Suprapubic skin (tissue), 4 donors: ENCODE data around the gene SLTM.

Experiments
- CTCF ChIP-seq, 2 donors: fragments of 200-600 bp in 1 of 2; fragments of 450-650 bp in 1 of 2; sonication (generic) in 1 of 2; IDR thresholded peaks; one replicate each; pipeline ENCODE4 v1.5.1; 2016 to 2019; ENCODE audit warnings: antibody characterized with exemption in 2 of 2, mild to moderate bottlenecking in 1 of 2, moderate library complexity in 1 of 2
- EP300 ChIP-seq: sonication (generic); formaldehyde crosslinking; IDR thresholded peaks from one replicate; pipeline ENCODE4 v1.6.1; 2017; ENCODE audit warnings: antibody characterized with exemption
- POLR2AphosphoS5 ChIP-seq, 3 donors: sonication (generic); formaldehyde crosslinking; IDR thresholded peaks; one replicate each; pipeline ENCODE4 v1.6.1; 2017; ENCODE audit warnings: antibody characterized with exemption in 3 of 3

GRCh38 chr15:58924327-58924726 is 9.2 kb downstream of the SLTM start:
- no peak for TF ChIP-seq EP300
- no peak for TF ChIP-seq CTCF (IDR thresholded peaks at IDR 0.05)
- no peak for TF ChIP-seq POLR2AphosphoS5 (IDR thresholded peaks at IDR 0.05)
